GM18517 (cell line): ENCODE data around the gene OMA1.
"Not testable (repeated sequence)": the region's sequence is repeated elsewhere in the genome, so short reads cannot be mapped to it uniquely, and the experiment has no call there.

ENCODE experiments used
- ATAC-seq: cut with Tn5 transposase; IDR thresholded peaks from one replicate; pipeline ENCODE4 v1.9.1; 2021; ENCODE audit warnings: mild to moderate bottlenecking, moderate library complexity; ENCODE audit not compliant: unreplicated experiment

OMA1 gene

GRCh38 chr1:58574816-58575215 is 28.3 kb upstream of the OMA1 start:
- no peak for ATAC-seq

DNA sequence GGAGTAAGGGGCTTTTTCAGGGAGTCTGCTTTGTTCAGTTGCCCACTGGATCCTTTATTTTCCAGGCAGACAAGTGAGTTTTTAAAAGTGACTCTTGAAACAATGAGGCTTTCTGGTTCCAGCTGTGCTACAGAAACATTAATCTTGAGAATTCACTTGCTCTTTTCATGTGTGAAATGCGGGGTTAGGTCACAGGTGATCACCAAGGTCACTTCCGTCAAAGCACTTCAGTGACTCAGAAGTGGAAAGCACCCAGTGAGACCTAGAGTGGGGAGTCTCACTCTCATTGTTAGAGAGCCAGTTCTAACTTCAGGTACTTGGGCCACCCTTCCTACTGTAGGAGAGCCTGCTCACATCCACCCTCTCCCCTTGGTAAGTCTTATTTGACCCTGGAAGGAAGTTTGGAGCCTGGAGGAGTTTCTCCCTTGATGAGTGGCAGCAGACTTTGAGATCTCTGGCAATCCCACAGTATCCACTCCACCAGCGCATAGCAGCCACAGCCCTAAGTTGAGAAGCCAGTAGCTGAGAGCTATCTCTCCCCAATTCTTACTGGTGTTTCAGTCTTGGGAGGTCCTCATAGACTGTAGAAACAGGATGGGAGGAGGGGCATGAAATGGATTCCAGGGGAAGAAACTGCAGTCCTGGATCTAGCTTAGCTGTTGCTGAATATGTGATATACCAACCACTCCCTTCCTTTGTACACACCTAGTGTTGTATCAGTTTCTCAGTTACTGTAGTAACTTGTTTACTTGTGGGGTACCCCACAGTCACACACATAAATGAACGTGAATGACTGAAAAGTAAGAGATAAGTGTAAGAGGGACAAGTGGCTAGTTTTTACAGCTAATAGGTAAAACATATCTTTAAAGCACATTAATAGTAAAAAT is 27.4 kb upstream of the OMA1 start:
- ATAC-seq = peak; percentile 98

- no peak for ATAC-seq
Measured at GRCh38 chr1:58573138-58573537, 26.6 kb upstream of the OMA1 start.

GRCh38 chr1:58572690-58573089 is 26.2 kb upstream of the OMA1 start:
- ATAC-seq = no peak

DNA sequence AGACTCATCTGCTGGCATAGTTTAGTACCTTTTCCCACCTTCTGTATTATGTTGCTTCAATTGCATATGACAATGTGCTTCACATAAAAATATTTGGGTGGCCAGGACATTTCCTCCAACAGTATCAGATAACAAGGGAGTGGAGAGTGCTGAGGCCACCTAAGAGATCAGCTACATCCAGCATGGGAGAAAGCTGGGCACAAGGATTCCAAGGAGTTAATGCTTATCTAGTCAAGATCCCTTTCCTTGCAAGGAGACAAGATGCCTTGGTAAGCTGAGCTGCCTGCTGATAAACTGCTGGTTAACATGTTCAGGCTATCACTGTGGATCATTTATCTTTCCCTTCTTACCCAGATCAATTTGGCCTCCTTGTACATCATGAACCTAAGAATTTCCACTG is 25.1 kb upstream of the OMA1 start:
- ATAC-seq = no peak

GRCh38 chr1:58570817-58571216 is 24.3 kb upstream of the OMA1 start:
- no peak for ATAC-seq

- no peak for ATAC-seq
Measured at GRCh38 chr1:58570094-58570493, 23.6 kb upstream of the OMA1 start.

DNA sequence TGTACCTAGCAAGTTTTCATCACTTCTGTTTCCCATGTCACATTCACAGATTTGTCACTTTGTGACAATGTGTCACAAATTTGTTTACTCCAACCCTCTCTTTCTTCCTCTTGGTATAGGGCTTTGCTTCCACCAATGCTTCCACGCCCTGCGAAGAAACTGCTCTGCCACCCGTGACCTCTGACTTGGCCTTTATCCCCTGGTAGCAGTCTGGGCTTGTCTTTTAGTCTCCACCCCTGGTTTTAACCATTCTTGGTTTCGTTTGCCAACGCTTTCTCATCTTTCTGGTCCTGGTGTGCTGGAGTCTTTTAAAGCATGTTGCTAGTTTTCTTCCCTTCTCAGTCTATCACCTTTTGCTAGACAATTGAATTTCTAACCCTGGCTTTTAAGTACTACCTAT is 22.4 kb upstream of the OMA1 start:
- no peak for ATAC-seq

- ATAC-seq = no peak
Measured at GRCh38 chr1:58568271-58568860, 21.8 kb upstream of the OMA1 start.

DNA sequence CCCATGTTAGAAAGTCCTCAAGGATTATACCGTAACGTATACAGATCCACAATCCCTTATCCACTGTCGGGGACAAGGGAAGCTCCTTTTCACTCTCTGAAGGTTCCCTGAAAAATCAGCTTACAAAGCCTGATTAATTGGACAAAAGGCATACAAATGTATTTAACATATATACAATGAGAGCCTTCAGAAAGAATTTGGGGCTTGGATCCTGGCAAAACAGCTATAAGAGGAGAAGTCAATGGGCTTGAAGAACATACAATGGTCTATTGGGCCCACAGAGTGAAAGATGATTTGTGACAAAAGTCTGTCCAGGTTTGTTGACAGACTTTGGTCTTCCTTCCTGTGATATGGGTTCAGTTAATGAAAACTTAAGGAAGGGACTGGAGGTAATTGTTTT is 19.8 kb upstream of the OMA1 start:
- no peak for ATAC-seq

GRCh38 chr1:58563715-58564114 is 17.2 kb upstream of the OMA1 start:
- ATAC-seq = not testable (repeated sequence)

GRCh38 chr1:58561633-58562032 is 15.1 kb upstream of the OMA1 start:
- no peak for ATAC-seq

DNA sequence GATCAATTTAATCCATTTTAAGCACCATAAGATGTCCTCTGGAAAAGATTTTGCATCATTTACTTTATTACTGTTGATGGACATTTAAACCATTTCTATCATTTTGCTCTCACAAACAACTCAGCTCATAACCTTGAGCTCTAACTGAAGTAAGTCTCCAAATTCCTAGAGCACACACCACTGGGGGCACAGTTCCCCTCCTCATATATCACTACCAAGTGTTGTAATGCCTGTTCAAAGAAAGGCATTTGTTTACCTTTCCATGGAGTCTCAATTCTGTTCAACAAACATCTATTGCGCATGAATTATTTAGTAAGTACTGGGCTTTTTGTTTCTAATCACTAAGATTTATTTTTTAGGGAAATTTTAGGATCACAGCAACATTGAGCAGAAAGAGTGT is 8.9 kb upstream of the OMA1 start:
- ATAC-seq = no peak

GRCh38 chr1:58551186-58552140 is 4.9 kb upstream of the OMA1 start:
- ATAC-seq = no peak

DNA sequence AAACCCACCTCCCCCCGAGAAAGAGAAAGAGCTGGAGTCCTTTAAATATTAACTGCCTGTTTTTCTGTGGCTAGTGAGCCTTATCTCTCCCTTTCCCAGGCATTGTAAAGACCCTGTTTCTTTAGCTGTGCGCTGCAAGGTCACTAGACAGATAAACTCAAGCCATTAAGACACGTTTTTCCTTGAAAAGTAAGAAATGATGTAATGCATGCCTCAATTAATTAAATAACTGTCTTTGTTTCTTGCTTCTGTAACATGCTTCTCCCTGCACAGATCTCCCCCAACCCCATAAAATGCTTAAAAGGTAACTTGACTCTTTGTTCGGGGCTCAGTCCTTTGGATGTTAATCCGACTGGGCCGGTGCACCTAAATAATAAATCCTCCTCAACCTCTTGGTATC is 2.8 kb upstream of the OMA1 start:
- ATAC-seq = not testable (repeated sequence)

DNA sequence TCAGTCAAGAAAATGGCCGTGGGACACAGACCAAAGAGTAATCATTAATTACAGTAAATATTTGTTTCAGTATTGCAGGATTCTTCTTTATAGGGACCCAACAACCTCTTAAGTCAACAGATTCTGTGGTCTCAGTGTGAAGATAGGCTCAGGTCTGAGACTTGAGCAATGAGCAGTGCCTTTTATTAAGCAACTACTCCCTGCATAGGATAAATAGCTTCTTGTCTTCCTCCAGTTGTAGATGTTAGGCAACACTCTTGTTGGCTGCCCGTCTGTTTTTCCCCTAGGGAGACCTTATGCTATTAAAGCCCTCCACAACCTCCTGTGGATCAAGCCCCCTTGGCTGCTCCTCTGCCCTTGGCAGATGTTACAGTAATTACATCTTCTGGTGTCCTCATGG is 1.8 kb upstream of the OMA1 start:
- no peak for ATAC-seq

DNA sequence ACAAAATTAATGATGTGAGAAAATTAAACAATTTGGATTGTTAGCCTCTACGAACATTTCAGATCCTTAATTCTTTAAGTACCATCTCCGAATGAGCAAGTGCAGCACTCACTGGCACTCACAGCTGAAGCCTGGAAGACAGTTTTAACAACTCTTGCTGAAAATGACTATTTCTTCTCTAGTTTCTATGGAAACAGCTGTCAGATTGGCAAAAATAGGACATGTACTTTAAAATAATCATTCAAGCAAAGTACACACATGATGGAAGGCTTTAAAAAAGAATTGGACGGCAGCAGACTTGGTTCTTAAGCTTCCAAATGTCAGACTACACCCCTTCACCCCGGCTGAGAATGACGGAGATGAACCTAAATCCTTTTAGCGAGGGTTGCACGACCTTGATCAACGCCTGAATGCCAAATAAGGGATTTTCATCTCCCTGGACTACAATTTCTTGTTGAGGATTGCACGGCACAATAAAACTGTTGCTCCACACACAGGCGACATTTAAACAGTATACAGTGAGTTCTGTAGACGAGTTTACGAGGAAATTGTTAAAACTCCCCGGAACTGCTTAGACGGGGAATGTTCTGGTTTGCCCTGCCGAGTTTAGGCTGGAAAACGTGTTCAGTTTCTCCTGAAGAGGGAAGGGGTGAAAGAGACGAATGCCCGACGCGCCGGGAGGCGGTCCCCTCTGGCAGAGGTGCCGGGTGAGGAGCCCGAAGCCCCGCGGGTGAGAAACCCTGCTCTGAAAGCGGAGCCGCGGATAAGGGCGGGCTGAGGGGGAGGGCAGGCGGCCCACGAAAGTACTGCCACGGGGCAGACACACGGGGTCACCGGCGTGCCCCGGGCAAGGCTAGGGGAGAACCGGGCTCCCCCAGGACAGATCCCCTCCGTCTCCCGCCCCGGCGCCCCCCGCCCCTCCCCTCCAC is 671 bp downstream of the OMA1 start:
- peak; percentile 48 for ATAC-seq

GRCh38 chr1:58543260-58543659 is 3.3 kb downstream of the OMA1 start:
- no peak for ATAC-seq

DNA sequence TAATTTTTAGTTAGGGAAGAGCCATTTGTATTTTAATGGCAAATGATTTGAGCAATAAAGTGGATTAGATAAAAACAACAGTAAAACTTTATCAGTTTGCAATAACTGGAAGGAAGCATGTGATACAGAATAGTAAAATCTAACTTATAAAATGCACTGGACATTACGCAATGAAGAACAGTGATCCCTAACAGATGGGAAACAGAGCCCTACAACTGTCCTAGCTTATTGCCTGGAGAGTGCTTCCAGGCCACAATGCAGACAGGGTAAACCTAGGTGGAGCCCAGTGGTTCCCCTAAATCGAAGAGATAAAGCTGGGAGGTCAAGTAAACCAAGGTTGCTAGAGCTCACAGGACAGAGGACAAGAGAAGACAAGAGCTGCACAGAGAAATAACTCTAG is 7.0 kb downstream of the OMA1 start:
- no peak for ATAC-seq

- no peak for ATAC-seq
Measured at GRCh38 chr1:58538821-58539220, 7.7 kb downstream of the OMA1 start.
